Muscle of leg (tissue), 11 donors: ENCODE data around the gene ANKH. TPM values are rescaled to one million over a fixed set of nuclear protein-coding genes. Genes with fewer than 3 reads are reported as not detected.

ENCODE experiments used
- DNase-seq: peaks from one replicate; pipeline ENCODE4 v3.0.0; 2013
- H3K27ac ChIP-seq: one replicate; pipeline ENCODE4 v1.5.1; 2013; ENCODE audit warnings: mild to moderate bottlenecking, low read length, control low read depth
- H3K27me3 ChIP-seq: one replicate; pipeline ENCODE4 v1.6.1; 2013; ENCODE audit warnings: low read length; ENCODE audit not compliant: control insufficient read depth, insufficient read depth
- H3K36me3 ChIP-seq: one replicate; pipeline ENCODE4 v1.6.1; 2013; ENCODE audit warnings: low read length; ENCODE audit not compliant: control insufficient read depth, insufficient read depth
- H3K4me1 ChIP-seq: one replicate; pipeline ENCODE4 v1.6.1; 2013; ENCODE audit warnings: low read length; ENCODE audit not compliant: control insufficient read depth, insufficient read depth
- H3K4me3 ChIP-seq: one replicate; pipeline ENCODE4 v1.5.1; 2013; ENCODE audit warnings: low read length, control low read depth
- H3K9me3 ChIP-seq: replicated peaks from 2 replicates; pipeline ENCODE4 v1.6.1; 2013; ENCODE audit warnings: low read depth, low read length; ENCODE audit not compliant: control insufficient read depth
- WGBS: methylation state at CpG from one replicate; pipeline ENCODE4 v1.1.5; 2013; ENCODE audit warnings: missing lambda C conversion rate; ENCODE audit not compliant: insufficient coverage; 5-methylcytosine and 5-hydroxymethylcytosine counted together
- polyA plus RNA-seq, 8 donors: library from polyadenylated mRNA; unstranded; fragments of 120-200 nt; gene quantifications; one replicate each; pipeline versions ENCODE4 v1.2.1 to v1.2.3, GENCODE V29; 2013; ENCODE audit warnings: inconsistent platforms in 1 of 8, low replicate concordance in 1 of 8; ENCODE audit not compliant: insufficient read length in 8 of 8, insufficient read depth in 1 of 8
- total RNA-seq: library from RNA; stranded (reverse); fragments of 120-200 nt; gene quantifications from one replicate; pipeline ENCODE4 v1.2.4, GENCODE V29; 2013

ANKH gene
- total and polyA plus RNA-seq, 9 donors, result 14.8 to 22.2 (median 16.8) TPM

DNA sequence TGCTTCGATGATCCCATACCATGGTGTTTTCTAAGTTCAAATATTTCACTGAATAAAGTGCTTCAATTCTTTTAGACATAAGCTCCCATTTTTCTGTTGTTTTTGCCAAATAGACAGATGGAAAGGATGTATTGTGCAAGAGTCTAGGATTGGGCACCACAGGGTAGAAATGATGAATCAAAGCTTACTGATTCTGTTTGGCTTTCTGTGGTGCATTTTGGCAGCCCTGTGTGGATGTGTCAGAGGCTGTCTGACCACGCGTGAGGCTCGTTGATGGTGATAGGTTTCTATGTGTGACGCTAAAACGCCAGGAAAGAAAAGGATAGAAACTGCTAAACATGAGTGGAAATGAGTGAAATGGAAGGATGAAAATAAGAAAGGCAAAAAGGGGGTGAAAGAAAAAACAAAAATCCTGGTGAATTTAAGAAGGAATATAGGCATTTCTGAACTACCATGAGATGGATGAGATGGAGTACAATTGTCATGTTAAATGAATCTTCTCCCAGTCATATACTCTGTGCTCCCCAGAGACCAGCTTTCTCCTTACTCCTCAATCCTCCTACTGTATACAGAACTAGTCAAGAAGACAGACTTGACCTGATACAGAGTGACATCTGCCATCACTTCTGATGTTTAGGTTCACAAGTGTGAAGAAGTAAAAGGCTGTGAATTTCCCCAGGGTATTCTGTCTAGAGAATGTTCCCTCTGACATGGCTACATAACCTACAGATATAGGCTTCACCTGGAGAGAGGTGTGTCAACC, 54.4 kb downstream of the ANKH start:
- DNase-seq, result no peak
- H3K27me3 ChIP-seq, result no peaks in the 10 kb centered on the region
- H3K4me1 ChIP-seq, result no peaks in the 10 kb centered on the region
- no peaks in the 10 kb centered on the region for H3K36me3 ChIP-seq
- no peak overlapping the region for H3K27ac ChIP-seq
- 97% methylated on average over 5 of the region's 6 CpGs for whole genome bisulfite sequencing
- no peaks in the 10 kb centered on the region for H3K9me3 ChIP-seq
- no peak overlapping the region for H3K4me3 ChIP-seq

DNA sequence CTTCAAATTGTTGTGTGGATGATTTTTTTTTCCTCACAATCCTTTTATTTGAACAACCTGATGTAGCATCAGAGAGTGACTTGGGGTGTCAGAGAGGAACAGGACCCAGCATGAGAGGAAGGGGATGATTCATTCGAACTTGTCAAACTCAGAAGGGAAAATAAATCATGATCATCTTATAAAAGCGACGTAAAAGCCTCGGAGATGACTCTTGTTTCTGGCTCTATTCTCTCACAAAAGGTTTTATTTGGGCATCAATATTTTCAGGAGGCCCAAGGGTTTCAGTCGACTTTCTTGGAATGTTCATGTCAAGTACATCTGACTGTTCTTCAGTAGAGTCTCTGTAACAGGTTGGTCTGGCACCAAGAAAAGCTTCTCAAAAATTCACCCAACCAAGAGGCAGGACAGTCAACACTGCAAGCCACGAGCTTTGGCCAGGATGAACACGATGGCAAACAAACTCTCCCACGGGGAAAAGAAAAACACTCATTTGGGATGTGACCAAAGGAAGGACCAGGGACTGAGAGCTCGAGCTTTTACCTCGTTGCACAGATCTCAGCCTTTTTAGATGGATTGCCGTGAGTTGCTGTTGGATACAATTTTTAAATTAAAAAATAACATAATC, 55.1 kb downstream of the ANKH start:
- no peaks in the 10 kb centered on the region for H3K9me3 ChIP-seq
- no peak overlapping the region for H3K4me3 ChIP-seq
- no peaks in the 10 kb centered on the region for H3K4me1 ChIP-seq
- no peak for DNase-seq
- H3K36me3 ChIP-seq, result no peaks in the 10 kb centered on the region
- H3K27me3 ChIP-seq, result no peaks in the 10 kb centered on the region
- no peak overlapping the region for H3K27ac ChIP-seq
- 88% methylated on average over 3 of the region's 11 CpGs for WGBS

DNA sequence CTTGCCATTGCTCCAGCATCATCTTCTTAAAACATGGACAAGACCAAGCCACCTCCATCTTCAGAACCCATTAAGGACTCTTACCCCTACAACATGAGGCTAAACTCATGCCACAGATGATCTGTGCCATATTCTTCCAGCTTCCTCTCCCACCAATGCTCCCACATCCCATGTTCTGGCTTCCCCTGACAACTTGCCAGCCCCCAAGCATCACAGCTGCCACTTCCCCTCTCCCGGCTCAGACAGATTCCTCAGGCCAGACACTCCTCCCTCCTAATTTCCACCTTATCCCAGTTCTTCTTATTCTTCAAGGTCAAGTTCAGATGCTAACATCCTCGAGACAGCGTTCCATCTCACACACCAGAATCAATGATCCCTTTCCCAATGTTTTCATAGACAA, 57.8 kb downstream of the ANKH start:
- Histone ChIP-seq H3K36me3 (no peaks in the 10 kb centered on the region), H3K4me1 (no peaks in the 10 kb centered on the region), H3K4me3 (no peak overlapping the region), H3K27ac (no peak overlapping the region), H3K27me3 (no peaks in the 10 kb centered on the region), H3K9me3 (no peaks in the 10 kb centered on the region)
- DNase-seq, result no peak
- 87% methylated on average over 3 of the region's 3 CpGs for WGBS

DNA sequence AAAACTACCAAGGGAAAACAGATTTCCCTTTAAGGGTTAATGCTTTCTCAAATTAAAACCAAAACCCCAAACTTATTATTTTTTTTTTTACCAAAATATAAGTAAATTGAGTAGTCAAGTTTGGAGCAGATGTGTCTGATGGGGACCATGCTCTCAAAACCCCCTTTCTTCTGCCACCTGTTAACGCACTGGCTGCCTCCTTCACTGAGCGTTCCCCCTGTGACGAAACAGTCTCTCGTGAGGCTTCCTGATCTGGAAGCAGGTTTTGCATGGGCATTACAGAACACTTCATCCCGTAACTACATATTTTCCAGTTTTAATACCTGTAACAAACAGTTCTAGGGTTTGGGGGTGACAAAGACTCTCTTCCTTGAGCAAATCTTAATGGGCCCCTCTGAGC, 59.4 kb downstream of the ANKH start:
- 92% methylated on average over 4 of the region's 5 CpGs for WGBS
- Histone ChIP-seq H3K27me3 (no peaks in the 10 kb centered on the region), H3K36me3 (no peaks in the 10 kb centered on the region), H3K4me1 (no peaks in the 10 kb centered on the region), H3K9me3 (no peaks in the 10 kb centered on the region), H3K27ac (no peak overlapping the region), H3K4me3 (no peak overlapping the region)
- no peak for DNase-seq

DNA sequence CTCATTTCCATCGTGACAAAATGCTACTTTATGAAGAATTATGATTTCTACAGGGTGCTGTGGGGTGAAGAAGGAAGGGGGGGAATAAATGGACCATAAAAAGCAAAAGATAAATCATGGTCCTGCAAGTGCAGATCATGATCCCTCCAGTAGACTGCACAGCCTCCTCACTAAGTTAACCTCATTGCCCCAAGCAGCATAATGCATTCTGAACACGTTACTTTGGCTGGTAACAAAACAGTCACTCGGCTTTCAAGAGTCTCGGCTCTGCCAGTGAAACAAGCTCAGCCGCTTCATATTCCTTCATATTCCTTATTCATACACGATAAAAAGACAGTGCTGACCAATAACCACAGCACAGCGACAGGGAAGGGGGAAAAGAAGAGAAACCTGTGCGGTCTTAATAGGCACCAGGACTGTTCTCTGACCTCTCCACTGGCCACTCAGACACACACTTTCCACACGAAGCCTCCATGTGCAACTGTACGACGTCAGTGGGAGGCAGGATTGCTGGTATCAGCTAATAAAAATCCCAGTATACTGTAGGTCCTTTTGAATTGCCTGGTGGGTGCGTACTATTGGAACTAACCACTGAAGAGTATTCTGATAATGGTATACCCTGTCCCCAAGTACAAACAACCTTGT, 60.5 kb downstream of the ANKH start:
- H3K27ac ChIP-seq, result no peak overlapping the region
- no peaks in the 10 kb centered on the region for H3K36me3 ChIP-seq
- no peaks in the 10 kb centered on the region for H3K9me3 ChIP-seq
- no peaks in the 10 kb centered on the region for H3K27me3 ChIP-seq
- H3K4me3 ChIP-seq, result no peak overlapping the region
- WGBS, result 73% methylated on average over 7 of the region's 12 CpGs
- no peak for DNase-seq
- H3K4me1 ChIP-seq, result no peaks in the 10 kb centered on the region

DNA sequence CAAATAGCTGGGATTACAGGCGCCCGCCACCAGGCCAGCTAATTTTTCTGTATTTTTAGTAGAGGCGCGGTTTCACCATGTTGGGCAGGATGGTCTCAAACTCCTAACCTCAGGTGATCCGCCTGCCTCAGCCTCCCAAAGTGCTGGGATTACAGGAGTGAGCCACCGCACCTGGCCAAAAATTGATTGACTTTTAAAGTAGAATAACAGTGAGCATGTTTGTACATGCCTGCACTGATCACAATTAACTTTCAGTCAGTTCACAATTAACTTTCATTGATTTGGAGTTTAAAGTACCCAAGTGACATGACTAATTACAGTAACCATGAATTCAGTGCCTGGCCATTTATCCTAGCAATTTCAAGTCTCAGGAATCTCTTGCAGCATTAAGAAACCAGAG, 61.3 kb downstream of the ANKH start:
- Histone ChIP-seq H3K4me1 (no peaks in the 10 kb centered on the region), H3K36me3 (no peaks in the 10 kb centered on the region), H3K4me3 (no peak overlapping the region), H3K27ac (no peak overlapping the region), H3K9me3 (no peaks in the 10 kb centered on the region), H3K27me3 (no peaks in the 10 kb centered on the region)
- WGBS, result 86% methylated on average over 5 of the region's 6 CpGs
- no peak for DNase-seq

DNA sequence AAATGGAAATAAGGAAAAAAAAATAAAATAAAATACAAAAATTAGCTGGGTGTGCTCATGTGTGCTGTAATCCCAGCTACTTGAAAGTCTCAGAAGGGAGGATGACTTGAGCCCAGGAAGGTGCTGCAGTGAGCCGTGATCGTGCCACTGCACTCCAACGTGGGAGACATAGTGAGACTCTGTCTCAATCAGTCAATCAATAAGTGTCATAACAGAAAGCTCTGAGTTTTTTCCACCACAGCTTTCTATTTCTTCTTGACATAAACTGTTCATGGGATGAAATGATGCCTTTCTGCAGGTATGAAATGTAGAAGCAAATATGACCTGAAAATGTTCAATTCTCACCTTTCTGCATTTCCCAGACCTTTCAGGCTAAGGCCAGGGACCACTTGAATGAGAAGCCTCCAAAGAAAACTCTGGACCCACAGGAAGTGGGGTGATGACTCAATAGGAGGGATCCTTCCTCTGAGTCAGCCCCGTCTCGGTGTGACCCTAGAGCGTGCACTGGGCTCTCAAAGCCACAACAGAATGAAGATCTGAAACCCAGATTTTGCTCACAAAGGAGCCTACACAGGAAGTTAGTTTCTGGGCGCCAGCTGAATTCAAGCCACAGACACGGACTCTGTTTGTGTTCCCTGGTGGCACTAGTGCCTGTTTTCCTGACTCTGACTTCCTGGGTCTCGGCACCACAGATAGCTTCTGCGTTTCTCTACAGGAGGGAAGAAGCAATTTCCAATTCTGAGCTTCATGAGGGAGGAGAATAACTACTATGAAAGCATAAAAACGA, 62.0 kb downstream of the ANKH start:
- peak; percentile 81 for DNase-seq
- H3K9me3 ChIP-seq, result no peaks in the 10 kb centered on the region
- H3K27me3 ChIP-seq, result no peaks in the 10 kb centered on the region
- no peaks in the 10 kb centered on the region for H3K36me3 ChIP-seq
- WGBS, result 53% methylated on average over 5 of the region's 11 CpGs
- H3K4me3 ChIP-seq, result no peak overlapping the region
- H3K27ac ChIP-seq, result peak overlapping the region; percentile 13
- H3K4me1 ChIP-seq, result no peaks in the 10 kb centered on the region

DNA sequence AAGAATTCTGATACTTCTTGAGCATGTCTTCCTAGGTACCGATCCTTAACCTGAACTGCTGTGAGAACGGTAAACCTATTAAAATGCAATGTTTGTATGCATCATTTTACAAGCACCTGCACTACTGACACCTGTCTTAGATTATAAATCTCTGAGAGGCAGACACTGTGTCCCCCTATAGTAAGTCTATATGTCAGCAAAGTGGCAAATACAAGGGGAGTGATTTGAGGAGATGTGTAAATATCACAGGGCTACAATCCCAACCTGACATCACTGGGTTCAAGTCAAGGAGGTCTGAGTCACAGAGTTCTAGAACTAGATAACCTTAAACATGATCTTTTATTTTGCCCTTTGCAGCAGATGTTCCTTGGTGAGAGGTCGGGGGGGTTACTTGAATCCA, 64.1 kb downstream of the ANKH start:
- no CpG with 5 or more reads among the region's 3 CpGs for WGBS
- Histone ChIP-seq H3K4me1 (no peaks in the 10 kb centered on the region), H3K9me3 (no peaks in the 10 kb centered on the region), H3K27me3 (no peaks in the 10 kb centered on the region), H3K4me3 (no peak overlapping the region), H3K36me3 (no peaks in the 10 kb centered on the region), H3K27ac (no peak overlapping the region)
- no peak for DNase-seq

DNA sequence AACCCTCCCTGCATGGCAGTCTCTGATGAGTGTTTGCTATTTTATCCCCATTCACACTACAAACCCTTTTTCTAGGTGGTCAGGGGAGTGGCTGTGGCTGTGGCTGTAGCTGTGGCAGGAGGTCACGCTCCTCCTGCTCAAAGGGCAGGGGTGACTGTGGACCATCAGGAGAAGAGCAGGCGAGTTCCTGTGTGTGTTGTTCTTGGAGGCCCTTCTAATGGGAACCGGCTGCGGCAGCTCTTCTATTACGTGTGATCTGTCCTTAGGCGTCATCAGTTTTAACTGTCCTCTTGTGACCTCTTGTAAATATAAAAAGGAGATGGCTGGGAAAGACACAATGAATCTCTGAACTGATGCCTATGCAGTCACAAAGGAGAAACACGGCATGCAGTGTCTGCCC, 65.1 kb downstream of the ANKH start:
- no peaks in the 10 kb centered on the region for H3K36me3 ChIP-seq
- H3K27ac ChIP-seq, result no peak overlapping the region
- WGBS, result 23% methylated on average over 5 of the region's 7 CpGs
- no peaks in the 10 kb centered on the region for H3K27me3 ChIP-seq
- no peaks in the 10 kb centered on the region for H3K4me1 ChIP-seq
- no peak overlapping the region for H3K4me3 ChIP-seq
- H3K9me3 ChIP-seq, result no peaks in the 10 kb centered on the region
- peak; percentile 72 for DNase-seq

DNA sequence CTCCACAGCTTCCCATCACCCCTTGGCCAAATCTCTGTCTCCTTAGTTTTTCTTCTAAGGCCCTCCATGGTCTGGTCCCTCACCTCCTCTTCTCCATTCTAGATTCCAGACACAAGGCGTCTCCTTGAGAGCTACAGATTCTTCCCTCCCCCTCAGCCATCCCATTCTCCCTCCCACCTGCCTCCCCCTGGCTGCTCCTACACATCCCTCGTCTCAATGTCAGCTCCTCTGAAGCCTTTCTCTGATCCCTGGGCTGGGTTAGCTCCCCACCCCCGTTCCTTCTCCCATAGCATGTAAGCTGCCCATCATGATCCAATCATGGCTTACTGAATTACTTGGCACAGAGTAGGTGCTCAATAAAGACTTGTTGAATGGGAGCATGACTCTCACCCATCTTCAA, 69.0 kb downstream of the ANKH start:
- Histone ChIP-seq H3K4me3 (no peak overlapping the region), H3K4me1 (no peaks in the 10 kb centered on the region), H3K9me3 (no peaks in the 10 kb centered on the region), H3K27ac (no peak overlapping the region), H3K36me3 (no peaks in the 10 kb centered on the region), H3K27me3 (no peaks in the 10 kb centered on the region)
- DNase-seq, result no peak
- WGBS, result 78% methylated on average over 2 of the region's 3 CpGs
